Midbrain (tissue), 1 donor: ENCODE results near the gene HOXB3.

ENCODE experiments used
- DNase-seq: peaks from one replicate; lab custom pipeline; 2025; lab: John Stamatoyannopoulos, UW

The HOXB3 gene

GRCh38 chr17:48597778-48598631 lies 8.0 kb upstream of the HOXB3 start:
- DNase-seq = no peak

GRCh38 chr17:48597528-48597777 lies 7.4 kb upstream of the HOXB3 start:
- no peak for DNase-seq

- no peak for DNase-seq
Measured at GRCh38 chr17:48596735-48597527, 6.9 kb upstream of the HOXB3 start.

GRCh38 chr17:48596000-48596734 lies 6.1 kb upstream of the HOXB3 start:
- DNase-seq = no peak

- DNase-seq = no peak
Measured at GRCh38 chr17:48595278-48595999, 5.4 kb upstream of the HOXB3 start.

- DNase-seq = no peak
Measured at GRCh38 chr17:48594538-48595277, 4.7 kb upstream of the HOXB3 start.

- DNase-seq = peak; percentile 0
Measured at GRCh38 chr17:48593840-48594537, 3.9 kb upstream of the HOXB3 start.

GRCh38 chr17:48593126-48593829 lies 3.2 kb upstream of the HOXB3 start, which contains the start of gene HOXB5:
Gene HOXB5, minus strand, starts transcription at chr17:48593779. Its CDS starts 97 bp downstream, at chr17:48593682.
- DNase-seq = no peak

- no peak for DNase-seq
Measured at GRCh38 chr17:48592577-48592976, 2.5 kb upstream of the HOXB3 start.

- DNase-seq = no peak
Measured at GRCh38 chr17:48592057-48592514, 2.0 kb upstream of the HOXB3 start.

- DNase-seq = no peak
Measured at GRCh38 chr17:48591255-48592056, 1.4 kb upstream of the HOXB3 start.

- DNase-seq = no peak
Measured at GRCh38 chr17:48590607-48591161, 643 bp upstream of the HOXB3 start.

GRCh38 chr17:48589060-48589830 lies 796 bp downstream of the HOXB3 start:
- no peak for DNase-seq

- no peak for DNase-seq
Measured at GRCh38 chr17:48588528-48588927, 1.5 kb downstream of the HOXB3 start.

- no peak for DNase-seq
Measured at GRCh38 chr17:48588074-48588415, 2.0 kb downstream of the HOXB3 start.

- no peak for DNase-seq
Measured at GRCh38 chr17:48587276-48588073, 2.6 kb downstream of the HOXB3 start.
